HG03045 (cell line): ENCODE results near the gene DTNB.

ENCODE experiments used
- ATAC-seq: cut with Tn5 transposase; IDR thresholded peaks from one replicate; pipeline ENCODE4 v1.9.1; 2021; ENCODE audit warnings: mild to moderate bottlenecking, moderate library complexity; ENCODE audit not compliant: unreplicated experiment

DTNB gene

GRCh38 chr2:25349397-25349796 is 324.0 kb downstream of the DTNB start:
- no peak for ATAC-seq

- ATAC-seq: no peak
Observed at GRCh38 chr2:25347846-25348245, 325.5 kb downstream of the DTNB start.

DNA sequence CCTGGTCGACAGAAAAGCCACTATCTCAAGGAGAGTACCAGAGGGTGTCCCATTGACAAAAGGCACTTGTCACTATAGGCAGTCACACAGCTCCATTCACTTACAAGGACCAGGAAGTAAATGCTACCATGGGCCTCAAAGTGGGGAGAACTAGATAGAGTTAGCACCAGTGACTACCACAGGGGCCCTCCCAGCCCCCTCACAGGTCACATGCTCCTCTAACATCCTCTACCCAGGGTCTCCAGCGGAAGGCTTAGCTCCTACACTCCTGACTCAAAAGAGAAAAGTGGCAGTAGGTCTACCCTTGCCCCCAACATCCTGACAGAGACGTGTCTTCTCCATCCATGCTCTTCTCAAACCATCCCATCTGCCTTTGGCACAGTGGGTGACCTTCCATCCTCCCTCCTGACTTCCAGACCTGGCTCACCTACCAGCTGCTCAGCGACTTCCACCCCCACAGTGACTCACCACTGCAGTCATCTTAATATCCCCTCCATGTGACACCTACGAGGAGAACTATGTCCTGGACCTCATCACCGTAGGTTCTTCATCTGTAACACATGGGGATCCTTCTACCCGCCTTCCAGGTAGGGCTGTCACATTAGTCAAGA is 326.1 kb downstream of the DTNB start:
- ATAC-seq: no peak

DNA sequence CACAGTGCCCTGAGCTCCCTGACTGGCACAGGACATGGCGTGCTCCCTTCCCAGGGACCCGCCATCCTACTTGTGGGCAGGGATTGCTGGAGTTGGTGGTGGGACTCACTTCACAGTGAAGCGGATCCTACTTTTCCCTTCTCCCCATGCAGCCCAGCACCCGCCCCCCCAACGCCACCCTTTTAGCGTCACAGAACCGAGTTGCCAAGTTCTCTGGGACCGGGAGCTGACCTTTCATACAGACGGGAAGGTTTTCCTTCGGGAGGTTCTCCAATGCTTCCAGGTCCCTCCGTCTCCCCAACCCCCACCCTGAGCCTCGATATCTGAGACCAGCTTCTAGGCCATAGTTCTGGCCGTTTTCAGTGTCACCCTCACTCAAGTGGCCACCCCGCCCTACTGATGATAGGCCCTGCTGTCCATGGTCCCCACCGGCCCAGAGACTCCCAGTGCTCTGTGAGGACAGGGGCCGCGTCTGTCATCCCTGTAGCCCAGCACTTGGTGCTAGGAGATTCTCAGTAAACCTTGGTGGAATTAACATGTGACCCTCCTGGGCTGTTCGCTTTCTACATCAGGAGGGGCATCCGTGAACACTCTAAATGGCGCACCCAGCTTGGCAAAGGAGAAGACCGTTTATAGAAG is 330.1 kb downstream of the DTNB start:
- no peak for ATAC-seq

DNA sequence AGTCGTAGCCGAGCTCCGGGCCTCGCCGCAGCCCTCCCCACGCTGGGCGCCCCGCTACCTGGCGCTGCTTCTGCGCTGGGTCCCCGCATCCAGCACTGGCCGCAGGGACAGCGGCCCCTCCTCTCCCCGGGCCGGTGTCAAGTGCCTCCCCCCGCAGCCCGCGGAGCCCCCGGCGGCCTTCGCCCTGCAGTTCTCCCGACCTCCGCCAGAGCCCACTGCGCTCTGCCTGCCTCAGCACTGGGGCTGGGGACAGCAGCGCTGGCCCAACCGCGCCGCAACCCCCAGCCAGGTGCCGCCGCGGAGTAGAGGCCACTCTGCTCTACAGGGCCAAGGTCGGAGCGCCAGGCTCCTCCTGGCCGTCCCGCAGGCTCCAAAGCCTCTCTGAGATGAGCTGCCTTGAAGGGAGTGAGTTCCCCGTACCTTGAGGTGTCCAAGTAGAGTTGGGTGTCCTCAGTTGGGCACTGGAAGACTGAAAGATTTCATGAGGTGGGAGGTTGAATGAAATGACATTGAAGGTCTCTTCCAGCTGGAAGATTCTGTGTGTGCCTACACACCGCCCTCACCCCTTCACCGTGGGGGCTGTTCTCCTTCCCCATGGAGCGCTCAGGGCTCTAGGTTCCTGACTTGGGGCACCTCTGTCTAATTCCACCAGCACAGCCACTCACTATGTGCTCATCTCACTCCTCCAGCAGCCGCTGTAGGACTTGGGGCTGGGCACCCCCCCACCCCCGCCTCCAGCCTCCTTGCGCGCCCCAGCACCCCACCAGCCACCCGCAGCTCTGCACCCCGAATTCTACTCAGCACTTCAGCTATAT is 330.8 kb downstream of the DTNB start:
- ATAC-seq: peak; percentile 61

DNA sequence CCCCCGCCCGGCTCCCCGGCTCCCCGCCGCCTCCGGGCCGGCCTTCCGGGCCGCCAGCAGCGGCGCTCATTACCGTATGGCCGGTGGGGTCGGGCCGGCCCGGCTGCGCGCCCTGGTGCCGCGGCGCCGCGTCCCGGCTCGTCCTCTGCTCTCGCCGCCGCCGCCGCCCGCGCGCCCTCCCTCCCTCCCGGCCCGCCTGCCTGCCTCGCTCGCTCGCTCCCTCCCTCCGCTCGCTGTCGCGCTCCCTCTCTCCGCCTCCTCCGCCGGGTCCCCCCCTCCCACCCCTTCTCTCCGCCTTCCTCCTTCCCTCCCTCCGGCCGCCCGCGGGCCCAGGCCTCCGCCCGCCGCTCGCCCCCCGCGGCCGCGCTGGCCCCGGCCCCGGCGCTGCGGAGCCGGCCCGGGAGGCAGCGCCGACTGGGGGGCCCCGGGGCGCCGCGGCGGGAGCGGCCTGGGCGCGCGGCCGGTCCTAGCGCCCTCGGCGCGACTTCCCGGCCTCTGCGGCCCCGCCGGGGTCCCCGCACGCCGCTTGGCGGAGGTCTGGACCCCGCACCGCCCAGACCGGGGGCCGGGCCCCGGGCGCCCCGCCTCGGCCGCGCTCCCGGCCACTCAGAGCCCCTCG is 331.5 kb downstream of the DTNB start, which contains the start of gene DNMT3A:
Gene DNMT3A (minus strand): TSS at position 173 of the 619 bp plus-strand sequence. CDS start 27,941 bp downstream, outside the sequence.
- peak; percentile 32 for ATAC-seq

DNA sequence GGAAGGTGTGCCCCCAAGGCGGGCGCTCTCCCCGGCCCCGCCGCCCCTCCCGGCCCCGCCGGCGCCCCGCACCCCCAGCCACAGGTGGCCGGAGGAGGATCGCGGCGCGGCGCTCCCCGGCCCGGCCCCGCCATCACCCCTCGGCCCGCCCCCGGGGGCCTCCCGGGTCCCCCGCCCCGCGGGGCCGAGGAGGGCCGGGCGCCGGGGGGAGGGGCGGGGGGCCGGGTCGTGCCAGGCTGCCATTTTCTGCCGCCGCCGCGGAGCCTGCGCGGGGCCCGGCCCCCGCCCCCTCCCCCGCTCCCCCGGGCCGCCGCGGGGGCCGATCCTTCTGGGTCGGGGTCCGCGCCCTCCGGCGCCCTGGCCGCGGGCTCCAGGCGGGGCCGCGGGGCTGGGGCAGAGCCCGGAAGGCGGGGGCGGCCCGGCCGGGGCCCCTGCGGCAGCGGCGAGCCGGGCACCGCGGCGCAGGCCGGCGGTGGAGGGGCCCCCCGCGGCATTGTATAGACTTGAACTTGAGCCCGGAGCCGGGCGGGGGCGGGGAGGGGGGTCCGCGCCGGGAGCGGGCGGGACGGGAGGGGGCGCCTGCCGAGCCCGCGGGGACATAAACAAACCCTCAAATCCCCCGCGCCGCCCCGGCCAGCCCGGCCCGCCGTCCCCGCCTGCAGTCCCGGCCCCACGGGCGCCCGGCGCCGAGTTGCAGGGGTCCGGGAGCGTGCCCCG is 332.2 kb downstream of the DTNB start:
- ATAC-seq: peak; percentile 23

- peak; percentile 3 for ATAC-seq
Observed at GRCh38 chr2:25340181-25340921, 333.0 kb downstream of the DTNB start.

DNA sequence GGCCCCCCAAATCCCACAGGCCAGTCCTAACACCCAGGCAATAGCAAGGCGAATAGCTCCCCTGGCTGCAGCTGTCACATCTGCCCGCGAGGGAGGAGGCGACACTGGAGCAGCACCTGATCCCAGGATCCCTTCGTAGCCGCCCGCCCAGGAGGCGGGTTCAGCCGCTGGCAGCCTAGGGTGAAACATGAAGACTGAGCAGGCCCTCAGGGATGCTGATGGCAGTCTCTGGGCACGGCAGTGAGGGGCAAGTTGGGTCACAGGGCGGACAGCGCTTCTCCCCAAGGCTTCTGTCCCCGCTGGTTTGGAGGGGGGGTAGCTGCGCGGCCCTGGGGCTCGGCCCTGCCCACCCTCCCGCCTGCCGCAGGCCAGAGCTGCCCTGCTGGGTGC is 333.6 kb downstream of the DTNB start:
- no peak for ATAC-seq

DNA sequence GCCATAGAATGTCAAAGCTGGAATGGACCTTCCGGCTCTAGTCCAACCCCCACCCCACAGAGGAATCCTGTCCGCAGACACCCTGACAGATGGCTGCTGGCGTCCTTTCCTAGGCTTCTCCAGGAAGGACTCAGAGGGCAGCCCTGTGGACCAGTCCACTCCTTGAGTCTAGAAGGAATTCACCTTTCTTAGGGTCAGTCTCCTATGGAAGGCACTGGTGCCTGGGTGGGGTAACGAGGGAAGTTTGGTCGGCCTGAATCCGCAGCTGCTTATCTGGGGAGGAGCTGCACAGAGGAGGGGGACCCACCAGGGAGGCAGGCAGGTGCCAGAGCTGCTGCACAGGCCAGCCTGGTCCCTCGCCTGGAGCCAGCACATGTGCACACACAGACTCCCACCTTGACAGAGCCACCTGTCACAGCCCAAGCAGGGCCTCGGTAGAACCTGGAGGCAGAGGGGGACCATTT is 334.1 kb downstream of the DTNB start:
- no peak for ATAC-seq

DNA sequence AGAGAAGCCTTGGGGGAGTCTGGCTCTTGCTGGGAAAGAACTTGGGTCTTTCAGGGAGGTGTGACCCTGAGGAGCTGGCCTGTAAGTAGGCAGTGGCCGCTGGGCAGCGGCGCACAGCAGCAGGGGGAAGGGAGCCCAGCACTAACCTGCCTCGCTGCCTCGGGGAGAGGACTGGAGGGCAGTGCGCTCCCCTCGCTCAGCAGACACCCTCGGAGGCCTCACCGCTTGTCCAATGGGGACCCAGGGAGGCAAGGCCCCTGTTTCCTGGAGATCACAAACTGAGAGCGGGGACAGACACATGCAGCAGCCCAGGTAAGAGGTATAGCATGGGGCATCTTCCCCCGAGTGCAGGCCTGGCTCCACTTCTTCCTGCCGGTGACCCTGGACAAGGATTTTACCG is 335.0 kb downstream of the DTNB start:
- no peak for ATAC-seq

DNA sequence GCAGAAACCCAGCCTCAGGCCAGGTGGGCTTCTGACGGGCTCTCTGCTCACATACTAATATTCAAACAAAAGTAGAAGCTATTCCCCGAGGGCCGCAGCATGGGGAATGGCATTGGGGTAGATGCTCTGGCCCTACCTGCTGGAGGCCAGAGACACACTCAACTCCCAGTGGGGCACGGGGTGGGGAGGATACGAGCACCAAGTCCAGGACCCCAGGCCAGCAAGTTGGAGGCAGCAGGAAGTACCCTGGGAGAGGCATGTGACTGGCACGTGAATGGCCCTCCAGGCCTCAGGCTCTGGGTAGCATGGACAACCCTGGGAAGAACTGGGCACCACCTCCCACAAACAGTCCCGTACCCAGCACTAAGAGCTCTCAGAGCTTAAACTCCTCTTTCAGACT is 335.5 kb downstream of the DTNB start:
- no peak for ATAC-seq

DNA sequence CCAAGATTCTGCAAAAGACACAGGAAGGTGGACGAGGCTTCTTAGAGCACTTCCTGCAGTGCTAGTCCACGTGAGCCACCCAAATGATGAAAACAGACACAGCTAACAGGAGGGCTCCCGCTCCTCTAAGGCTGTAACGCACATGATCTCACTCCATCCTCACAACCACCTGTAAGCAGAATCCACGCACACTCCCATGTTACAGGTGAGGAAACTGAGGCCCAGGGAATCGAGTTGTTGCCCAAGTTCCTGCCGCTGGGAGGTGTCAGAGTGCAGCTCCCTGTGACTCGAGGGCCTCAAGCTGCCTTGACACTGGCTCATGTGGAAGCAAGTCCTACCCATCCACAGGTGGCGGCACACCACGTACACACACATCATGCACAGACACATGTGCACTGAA is 336.1 kb downstream of the DTNB start:
- ATAC-seq: no peak

DNA sequence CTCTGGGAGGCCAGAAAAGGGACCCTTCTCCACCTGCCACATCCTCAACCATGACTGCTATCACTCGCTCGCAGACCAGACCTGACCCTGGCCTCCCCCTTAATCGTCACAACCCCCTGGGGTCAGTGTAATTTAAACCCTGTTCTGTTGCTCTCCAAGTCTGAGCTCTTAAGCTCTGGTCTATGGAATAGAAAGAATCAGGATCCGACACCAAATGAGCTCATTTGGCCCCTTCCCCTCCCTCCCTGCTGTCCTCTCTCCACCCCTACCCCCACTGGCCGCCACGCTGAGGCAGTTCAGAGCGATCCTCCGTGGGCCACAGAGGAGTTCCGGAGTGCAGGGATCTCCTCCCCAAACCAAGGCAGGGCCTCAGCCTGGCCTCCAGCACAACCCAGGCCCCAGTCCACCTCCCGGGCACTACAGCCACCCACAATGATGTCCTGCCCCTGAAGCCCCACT is 337.0 kb downstream of the DTNB start:
- no peak for ATAC-seq

- no peak for ATAC-seq
Observed at GRCh38 chr2:25335971-25336370, 337.4 kb downstream of the DTNB start.

DNA sequence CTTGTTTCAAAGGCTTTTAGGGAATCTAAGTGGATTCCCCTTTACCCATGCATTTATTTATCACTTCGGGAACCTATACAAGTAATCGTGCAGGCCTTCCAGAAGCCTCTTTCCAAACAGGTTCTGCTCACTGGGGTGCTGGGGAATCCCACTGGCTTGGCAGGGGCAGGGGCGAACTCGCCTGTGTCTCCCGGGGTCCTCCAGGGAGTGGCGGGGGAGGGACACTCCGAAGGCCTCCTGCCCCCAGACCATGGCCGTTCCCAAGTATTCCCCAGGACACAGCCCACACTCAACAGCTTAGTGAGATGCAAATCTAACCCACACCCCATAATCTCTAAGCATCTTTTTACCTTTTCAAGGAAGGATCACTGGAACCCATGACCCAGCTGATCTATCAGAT is 338.2 kb downstream of the DTNB start:
- ATAC-seq: no peak

- ATAC-seq: no peak
Observed at GRCh38 chr2:25334482-25334881, 338.9 kb downstream of the DTNB start.

DNA sequence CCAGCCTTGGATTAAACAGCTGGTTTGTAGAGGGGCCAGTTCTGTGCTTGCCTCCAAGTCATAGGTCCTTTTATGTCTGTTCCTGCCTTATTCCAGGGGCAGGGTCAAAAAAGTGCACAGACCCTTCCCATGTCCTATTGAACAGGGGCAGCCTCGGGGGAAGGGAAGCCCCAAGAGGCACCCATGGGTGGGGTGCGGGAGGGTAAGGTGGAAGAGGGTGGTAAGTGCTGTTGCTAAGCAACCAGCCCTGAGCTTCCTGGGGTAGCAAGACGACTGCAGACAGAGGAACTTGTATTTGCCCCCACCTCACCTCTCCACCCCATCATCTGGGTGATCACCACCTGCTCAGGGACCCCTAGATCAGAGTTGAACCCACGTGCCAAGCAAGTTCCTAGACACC is 339.4 kb downstream of the DTNB start:
- no peak for ATAC-seq

DNA sequence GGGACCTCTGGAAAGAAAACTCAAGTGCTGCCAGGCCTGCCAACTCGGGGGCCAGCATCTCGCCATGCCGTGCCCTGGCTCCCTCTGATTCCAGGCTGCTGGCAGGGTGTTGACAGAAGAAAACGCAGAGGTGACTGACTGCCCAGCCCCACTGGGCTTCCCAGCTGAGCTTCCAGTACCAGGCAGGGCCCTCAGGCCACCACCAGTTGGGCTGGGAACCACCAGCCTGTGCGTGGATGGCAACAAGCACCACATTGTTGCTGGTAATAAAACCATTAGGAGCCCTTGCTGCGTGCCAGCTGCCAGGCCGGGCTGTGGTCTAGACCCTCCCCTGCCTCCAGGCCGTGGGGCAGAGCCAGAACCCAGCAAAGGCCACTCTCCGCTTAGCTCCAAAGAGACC is 340.8 kb downstream of the DTNB start:
- no peak for ATAC-seq
